ENCODE data around the gene ANG.

DNA sequence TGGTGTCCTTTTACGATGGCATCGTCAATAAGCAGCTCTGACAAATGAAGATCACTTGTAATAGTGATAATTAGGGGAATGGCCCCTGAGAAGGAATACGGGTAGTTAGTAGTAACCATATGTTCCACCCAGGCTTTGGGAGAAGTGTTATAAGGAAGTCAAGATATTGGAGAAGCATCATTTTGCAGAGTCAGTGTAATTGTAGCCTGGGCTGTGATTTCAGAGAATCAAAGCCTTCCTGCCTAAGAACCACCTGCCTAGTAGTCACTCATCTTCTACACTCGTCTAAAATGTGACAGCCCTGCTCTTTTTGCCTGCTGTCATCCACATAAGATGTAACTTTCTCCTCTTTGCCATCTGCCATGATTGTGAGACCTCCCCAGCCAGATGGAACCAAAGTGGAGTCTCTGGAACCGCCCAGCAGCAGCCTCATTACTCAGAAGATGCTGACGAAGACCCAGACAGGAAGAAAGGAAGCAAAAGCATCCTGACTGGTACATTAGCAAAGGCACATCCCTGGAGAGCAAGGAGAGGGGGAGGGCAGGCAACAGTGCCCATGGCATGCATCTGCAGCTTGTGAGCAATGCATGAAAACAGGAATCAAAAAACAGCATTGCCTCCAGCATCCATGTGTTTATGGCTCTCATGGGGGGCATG lies 44.5 kb downstream of the ANG start:
- no peak for TF ChIP-seq CTCF (conservative IDR thresholded peaks at IDR 0.05)
- no peak for TF ChIP-seq EZH2 (IDR thresholded peaks at IDR 0.05; ENCODE audit: low read depth)

Measured in PC-9 (cell line).